HUDEP-2 (cell line): ENCODE measurements around the gene HCN4.
A peak's percentile ranks its signal among the peaks of the same experiment; 100 is the strongest.
"Not testable (repeated sequence)": the region's sequence is repeated elsewhere in the genome, so short reads cannot be mapped to it uniquely, and the experiment has no call there.

Source experiments
- DNase-seq, 76 experiments: peaks; one replicate each; lab custom pipeline; 2025; ENCODE audit not compliant: unreplicated experiment in 76 of 76; lab: John Stamatoyannopoulos, UW

The HCN4 gene

DNA sequence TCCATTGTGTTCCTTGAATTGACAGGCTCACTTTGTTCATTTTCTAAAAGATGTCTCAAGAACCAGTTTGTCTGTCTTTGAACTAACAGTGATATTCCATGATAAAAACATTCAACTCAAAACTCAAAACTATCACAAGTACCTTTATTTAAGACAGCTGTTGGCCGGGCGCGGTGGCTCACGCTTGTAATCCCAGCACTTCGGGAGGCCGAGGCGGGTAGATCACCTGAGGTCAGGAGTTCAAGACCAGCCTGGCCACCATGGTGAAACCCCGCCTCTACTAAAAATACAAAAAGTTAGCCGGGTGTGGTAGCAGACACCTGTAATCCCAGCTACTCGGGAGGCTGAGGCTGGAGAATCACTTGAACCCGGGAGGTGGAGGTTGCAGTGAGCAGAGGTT lies 68.5 kb downstream of the HCN4 start:
- not testable (repeated sequence) for DNase-seq

DNA sequence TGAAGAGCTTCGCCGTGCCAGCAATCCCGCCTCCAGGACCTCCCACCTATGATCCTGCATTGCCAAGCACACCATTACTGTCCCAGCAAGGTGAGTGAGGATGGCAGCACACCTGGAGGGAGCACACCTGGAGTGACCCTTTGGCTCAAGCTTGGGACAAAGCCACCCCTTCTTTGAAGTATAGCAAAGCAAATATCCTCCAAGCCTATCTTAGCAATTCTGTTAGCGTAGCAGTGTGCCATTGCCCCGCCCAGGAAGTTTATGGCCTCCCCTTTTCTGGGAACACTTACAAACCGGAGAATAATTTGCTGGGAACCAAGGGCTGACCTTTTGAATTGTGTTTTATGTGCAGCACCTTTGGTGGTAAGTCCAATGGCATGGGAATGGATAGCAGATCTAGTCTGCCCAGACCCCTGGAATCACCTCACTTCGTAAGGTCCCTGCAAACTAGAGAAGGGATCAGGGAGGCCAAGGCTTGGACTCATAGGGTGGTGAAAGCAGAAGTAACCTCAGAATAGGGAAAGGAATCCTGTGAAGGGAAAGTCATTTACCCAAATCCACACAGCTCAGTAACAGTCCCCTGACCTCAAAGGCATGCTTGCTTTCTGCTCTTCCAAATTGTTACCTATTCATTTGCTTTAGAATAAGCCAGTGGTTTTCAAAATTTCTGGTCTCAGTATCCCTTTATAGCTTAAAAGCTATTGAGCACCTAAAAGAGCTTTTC lies 70.1 kb downstream of the HCN4 start:
- no peak for DNase-seq

DNA sequence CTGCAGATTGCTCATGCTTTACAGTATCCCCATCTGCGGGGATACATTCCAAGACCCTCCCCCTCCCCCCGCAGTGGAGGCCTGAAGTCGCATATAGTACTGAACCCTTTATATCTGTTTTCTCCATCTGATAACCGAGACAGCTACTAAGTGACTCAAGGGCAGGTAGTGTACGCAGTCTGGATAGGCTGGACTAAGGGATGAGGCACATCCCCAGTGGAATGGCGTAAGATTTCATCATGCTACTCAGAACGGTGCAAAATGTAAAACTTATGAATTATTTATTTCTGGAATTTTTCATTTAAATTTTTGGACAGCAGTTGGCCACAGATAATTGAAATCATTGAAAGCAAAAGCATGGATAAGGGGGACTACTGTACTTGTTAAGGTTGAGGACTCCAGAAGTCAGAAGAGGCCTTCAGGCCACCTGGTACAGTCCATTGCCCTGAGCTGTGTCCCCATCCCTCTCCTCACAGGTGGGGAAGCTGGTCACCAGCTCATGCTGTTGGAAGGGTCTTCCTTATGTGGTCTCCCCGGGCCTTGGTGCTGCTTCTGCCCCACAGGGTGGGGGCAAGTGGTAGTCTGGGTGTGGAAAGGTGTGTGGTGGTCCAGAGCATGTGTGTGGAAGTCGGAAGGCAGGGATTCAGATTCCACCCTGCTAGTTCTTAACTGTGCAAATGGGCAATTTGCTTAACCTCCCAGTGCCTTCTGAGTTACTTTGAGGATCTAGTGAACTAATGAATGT lies 72.0 kb downstream of the HCN4 start:
- DNase-seq: no peak

DNA sequence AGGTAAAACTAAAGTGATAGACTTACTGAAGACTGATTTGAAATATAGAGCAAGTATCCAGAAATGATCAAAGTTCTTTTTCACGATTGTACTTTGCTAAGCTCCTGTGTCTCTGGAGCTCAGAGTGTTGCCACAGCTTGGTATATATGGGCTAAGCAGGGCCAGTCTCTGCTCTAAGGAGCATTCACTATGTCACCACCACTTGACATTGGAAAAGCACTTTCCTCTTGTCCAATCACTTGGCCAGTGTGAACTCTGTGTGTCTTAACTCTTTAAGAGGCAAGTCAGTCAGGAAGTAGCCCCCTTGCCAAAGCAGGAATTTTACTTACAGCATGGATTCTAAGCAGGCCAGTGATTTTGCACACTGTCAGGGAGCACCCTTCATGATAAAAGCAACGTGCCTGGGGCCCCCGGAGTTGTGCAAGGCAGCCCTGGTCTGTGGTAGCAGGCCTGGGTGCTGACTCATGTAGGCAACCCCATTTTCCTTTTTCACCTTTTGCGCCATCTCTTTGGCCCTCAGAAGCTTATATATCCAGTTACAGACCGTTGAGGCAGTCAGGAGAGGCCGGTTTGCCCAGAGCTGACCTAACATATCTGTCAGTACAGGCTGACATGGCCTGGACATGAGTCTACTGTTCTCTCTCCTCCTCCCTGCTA lies 73.0 kb downstream of the HCN4 start:
- no peak for DNase-seq

DNA sequence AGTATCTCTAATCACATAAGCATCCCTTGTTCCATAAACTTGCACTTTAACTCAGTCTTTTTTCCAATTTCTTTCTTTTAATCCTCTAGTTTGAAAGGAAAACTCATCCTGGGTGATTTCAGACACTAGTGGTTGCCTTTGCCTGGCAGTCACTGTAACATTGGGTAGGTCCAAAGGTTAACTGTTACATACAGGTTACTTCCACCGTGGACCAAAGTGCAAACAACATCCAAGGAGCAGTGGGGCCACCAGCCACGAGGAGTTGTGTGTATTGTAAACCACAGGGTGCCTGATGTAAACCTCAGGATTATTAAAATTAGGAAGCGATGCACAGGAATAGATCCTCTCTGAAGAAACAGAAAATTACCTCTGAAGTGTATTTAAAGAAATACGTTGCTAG lies 75.0 kb downstream of the HCN4 start:
- DNase-seq: no peak

DNA sequence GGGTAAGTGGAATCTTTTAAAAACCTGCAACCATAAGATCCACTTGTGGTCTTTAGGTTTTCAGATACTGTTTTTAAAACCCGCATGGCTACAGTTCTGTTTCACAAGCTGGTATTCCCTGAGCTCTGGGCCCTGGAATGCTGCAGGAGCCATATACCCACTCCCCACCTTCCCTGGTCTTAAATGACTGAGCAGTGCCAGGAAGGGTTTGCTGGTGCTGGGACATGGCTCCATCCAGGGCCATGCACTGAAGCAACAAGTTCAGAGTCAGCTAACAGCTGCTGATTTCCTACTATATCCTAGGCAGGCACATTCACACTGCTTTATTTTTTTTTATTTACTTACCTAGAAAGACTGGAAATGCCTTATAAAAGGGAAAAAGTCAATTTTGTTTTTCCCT lies 77.3 kb downstream of the HCN4 start:
- no peak for DNase-seq

DNA sequence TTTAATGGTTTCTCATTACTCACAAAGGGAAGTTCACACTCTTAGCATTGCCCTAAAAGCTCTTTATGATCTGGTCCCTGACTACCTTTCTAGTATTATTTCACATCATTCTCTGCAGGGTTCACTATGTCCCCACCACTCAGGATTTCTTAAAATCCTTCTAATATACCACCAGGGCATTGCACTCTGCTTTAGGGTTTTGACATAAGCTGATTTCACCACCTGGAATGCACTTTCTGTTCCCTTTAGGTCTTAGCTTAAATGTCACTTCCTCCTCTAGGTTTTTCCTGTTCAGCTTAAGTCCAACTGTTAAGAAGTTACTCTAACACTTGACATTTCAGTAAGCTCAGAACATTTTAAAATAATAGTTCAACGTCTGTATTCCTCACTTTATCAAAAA lies 81.7 kb downstream of the HCN4 start:
- DNase-seq: no peak

DNA sequence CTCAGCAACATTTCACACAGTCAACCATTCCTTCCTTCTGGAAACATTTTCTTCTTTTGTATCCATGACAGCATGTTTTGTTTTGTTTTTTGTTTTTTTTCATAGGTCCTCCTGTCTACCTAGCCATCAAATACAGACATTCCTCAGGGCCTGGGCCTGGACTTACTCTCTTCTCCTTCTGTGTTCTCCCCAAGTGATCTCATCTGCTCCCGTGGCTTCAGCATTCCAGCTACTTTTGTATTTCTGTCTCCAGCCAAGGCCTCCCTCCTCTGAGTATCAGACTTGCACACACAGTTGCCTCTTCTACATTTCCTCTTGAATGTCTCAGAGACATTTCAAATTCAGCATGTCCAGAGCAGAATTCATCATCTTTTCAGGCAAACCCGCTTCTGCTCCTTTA lies 82.4 kb downstream of the HCN4 start:
- DNase-seq: no peak

DNA sequence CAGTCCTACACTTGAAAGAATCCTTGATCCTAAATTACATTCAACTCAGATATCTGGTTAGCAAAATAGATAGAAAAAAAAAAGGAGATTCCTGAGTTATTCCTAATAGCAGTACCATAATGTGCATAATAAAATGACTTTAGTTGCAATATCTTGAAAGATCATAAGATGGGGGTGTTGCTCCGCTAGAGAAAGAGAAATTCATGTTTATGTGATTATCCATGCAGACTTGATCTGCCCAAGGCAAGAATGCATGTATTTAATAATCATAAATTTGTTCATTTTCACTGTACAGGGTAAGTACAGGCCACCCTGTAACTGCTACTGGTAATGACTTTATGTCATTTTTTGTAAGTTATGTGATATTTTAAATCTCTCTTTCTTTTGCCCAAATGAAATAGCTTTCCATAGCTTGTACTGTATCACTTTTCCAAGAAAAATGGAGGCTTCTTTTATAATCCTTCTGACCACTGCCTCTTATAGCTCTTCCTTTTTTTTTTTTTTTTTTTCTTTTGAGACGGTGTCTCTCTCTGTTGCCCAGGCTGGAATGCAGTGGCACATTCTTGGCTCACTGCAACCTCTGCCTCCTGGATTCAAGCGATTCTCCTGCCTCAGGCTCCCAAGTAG lies 84.6 kb downstream of the HCN4 start:
- DNase-seq: peak in 2 of 76 experiments; percentile 9 to 12

DNA sequence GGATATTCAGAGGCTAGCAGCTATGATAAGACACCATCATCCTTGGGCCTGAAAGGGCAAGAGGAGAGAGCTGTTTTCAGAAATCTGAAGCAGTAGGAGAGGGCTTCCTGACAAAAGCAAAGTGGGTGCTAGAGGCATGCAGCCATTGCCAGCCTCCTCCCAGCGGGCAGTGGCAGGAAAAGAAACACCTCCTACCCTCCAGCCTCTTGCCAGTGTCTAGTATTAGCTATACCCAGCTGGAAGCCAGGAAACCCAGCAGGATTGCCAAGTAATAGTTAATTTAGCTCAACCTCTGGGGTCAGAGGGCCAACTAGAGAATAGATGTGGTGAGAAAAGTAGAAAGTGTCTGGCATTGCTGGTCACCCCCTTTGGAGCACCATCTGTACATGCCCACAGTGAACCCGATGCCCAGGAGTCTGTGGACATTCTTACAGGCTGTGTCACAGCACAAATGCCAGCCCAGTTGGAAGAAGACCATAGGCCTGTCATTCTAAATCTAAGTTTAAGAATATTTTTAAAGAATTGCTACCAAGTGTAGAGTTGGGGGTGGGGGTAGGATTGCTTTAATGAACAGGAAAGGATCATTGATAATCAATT lies 85.3 kb downstream of the HCN4 start:
- DNase-seq: no peak

DNA sequence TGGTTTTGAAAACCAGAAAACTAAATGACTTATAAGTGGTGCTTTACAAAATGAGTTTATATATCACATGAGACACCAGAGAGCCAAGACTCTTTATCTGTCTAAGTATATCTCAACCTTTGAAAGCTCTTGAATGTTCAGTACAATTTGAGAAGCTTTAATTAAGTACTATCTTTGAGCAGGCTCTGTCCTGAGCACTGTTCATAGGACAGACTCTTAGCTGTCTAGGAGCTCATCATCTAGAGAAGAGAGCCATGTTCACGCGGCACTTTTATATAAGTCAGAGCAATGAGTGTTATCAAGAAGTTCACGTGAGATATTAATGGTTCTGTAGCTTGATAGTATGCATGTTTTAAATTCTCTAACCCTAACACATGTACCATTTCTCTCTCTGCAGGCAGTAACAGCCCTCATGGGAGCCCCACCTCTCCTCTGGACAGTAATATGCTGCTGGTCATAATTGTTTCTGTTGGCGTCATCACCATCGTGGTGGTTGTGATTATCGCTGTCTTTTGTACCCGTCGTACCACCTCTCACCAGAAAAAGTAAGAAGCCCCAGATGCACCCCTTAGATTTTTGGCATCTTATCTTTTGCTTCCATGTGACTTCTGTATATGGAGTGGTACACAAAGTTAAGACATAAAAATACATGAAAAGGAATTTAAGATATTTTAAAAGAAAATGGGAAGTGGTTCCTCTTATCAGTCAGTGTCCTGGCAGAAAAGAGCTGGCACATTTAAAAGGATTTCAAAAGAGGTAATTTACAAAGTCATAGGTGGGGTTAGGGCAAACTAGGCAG lies 86.0 kb downstream of the HCN4 start:
- peak in 16 of 76 experiments; percentile 2 to 60 (median 24) for DNase-seq

DNA sequence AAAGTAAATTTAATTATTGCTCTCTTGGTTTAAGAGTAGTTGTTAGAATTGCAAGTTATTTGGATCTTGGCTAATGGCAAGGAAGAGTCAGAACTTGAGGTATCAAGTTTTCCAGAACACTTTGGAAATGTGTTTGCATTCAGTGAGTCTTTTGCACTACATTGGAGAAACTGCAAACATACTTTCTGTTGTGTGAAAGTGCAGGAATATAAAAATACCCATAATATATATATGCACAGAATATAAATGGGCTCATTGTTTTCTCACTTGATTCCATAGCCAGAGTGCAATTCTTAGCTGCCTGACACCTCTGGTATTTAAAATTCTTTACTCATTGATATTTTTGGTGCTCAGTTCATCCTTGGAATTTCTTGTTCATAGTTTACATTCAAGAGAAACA lies 92.9 kb downstream of the HCN4 start:
- no peak for DNase-seq

DNA sequence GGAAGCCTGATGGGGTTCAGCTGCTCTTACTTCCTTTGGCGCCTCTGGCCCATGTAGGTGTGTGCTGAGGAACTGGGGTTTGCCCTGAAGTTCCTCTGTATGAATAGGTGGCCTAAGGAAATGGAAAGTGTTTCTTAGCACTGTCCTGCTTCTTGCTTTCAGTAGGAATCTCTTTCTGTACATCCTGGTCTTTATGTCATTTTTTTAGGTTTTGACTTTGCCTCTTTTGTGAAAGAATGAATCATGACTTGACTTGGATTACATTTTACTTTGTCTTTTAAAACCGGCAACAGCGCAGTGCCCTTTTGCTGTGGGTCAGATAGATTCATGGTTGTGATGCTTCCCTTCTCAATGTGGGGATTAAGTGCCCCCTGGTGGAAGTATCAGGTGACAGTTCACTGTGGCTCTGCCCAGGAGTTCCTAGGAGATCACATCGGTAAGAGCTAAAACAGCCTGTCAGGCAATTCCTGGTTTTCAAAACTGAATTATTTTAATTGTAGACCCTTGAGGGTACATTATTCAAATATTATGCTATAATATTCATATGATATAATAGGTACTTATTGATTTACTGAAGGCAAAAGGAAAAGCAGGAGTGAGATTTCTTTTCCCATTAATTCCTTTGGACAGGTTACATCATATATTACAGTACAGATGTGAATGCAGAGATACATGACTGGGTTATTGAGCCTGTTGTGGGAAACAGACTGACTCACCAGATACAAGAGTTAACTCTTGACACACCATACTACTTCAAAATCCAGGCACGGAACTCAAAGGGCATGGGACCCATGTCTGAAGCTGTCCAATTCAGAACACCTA lies 95.4 kb downstream of the HCN4 start:
- DNase-seq: peak in 39 of 76 experiments; percentile 1 to 62 (median 23)

DNA sequence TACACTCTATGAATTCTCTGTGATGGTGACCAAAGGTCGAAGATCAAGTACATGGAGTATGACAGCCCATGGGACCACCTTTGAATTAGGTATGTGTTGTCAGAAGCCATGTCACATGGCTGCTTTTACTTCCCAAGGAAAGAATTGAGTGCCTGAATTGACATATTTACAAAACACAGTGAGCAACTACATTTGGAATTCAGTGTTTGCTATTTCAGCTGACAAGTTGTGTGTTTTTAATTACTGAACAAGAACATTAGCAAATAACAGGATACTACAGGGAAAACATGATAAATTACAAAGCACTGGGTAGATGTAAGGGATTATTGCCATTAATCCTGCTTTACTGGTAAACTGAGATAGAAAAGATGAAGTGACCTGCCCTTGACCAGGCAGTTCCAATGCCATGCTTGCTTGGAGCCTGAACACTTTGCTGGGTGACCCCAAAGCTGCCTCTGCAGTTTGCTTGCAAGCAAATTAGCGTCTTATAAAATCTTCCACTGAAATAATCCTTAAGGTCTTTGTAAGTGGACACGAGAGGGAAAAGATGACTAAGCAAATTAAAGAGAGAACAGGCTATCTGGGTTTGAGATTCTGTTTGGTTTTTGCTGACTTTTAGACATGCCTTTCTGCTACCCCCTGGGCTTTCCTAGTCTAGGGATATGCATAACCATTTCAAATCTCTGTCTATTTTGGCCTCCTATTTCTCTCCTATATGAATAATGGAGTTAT lies 98.2 kb downstream of the HCN4 start:
- no peak for DNase-seq
